Vagina (tissue), 2 donors: ENCODE data around the gene LEKR1.

ENCODE experiments used
- CTCF ChIP-seq, 3 experiments: fragments of 450-650 bp in 2 of 3; fragments of 200-600 bp in 1 of 3; sonication (generic) in 1 of 3; IDR thresholded peaks; one replicate each; pipeline ENCODE4 v1.5.1; 2017 to 2019; ENCODE audit warnings: antibody characterized with exemption in 3 of 3, mild to moderate bottlenecking in 2 of 3, moderate library complexity in 2 of 3
- POLR2A ChIP-seq, 2 donors: fragments of 450-650 bp; IDR thresholded peaks; one replicate each; pipeline ENCODE4 v1.6.1; 2017; ENCODE audit warnings: antibody characterized with exemption in 2 of 2, mild to moderate bottlenecking in 2 of 2, moderate library complexity in 2 of 2

- TF ChIP-seq CTCF (IDR thresholded peaks at IDR 0.05) (no peak), POLR2A (IDR thresholded peaks at IDR 0.05) (no peak)
These were observed 243.9 kb downstream of the LEKR1 start for GRCh38 chr3:157069846-157070677.
